IMR-90 (cell line): ENCODE results near the gene CAPS.

Experiments
- CTCF ChIP-seq: conservative IDR thresholded peaks from 2 replicates; pipeline ENCODE4 v1.5.1; 2012; ENCODE audit warnings: mild to moderate bottlenecking, low read depth, low read length, improper control_type of control experiment
- NFE2L2 ChIP-seq: fragments of 150-350 bp; IDR thresholded peaks from 2 replicates; pipeline ENCODE4 v1.6.1; 2016; ENCODE audit warnings: low read depth, mild to moderate bottlenecking, low read length
- POLR2A ChIP-seq: IDR thresholded peaks from 2 replicates; pipeline ENCODE4 v1.6.1; 2012; ENCODE audit warnings: mild to moderate bottlenecking, low read depth, low read length
- RCOR1 ChIP-seq: IDR thresholded peaks from 2 replicates; pipeline ENCODE4 v1.6.1; 2012; ENCODE audit warnings: mild to moderate bottlenecking, low read length, improper control_type of control experiment; ENCODE audit not compliant: insufficient replicate concordance
- RFX5 ChIP-seq: IDR thresholded peaks from 2 replicates; pipeline ENCODE4 v1.8.0; 2012; ENCODE audit warnings: low read depth, mild to moderate bottlenecking, low read length, moderate library complexity
- SMC3 ChIP-seq: fragments of 150-350 bp; IDR thresholded peaks from 2 replicates; pipeline ENCODE4 v1.6.1; 2016; ENCODE audit warnings: low read depth, mild to moderate bottlenecking, antibody characterized with exemption, low read length, moderate library complexity
- USF2 ChIP-seq: fragments of 150-350 bp; IDR thresholded peaks from 2 replicates; pipeline ENCODE4 v1.6.1; 2017; ENCODE audit warnings: mild to moderate bottlenecking, antibody characterized with exemption, low read length, low read depth

DNA sequence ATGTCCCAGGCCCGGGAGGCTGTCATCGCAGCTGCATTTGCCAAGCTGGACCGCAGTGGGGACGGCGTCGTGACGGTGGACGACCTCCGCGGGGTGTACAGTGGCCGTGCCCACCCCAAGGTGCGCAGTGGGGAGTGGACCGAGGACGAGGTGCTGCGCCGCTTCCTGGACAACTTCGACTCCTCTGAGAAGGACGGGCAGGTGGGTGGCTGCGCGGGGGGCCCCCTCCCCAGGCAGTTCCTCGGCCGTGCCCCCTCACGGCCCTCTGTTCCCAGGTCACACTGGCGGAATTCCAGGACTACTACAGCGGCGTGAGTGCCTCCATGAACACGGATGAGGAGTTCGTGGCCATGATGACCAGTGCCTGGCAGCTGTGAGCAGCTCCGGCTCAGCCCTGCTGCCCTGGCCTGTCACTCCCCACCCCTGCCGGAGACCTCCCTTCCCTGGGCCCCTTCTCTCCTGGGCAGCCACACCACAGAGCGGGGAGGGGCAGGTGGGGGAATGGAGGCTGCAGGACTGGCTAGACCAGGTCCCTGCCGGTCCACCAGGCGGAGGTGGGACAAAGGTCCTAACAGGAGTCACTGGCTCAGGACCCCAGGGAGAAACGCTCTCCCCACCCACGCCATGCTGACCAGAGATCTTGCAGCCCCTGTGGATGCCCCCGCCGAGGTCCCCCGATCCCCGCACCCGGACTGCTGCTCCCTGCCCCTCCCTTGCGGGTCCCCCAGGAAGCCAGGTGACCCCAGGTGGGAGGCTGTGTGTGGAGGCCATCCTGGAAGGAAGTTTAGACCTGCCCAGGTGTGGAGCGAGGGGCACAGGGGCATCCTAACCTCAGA, 1.1 kb downstream of the CAPS start:
- TF ChIP-seq RCOR1 (no peak), NFE2L2 (no peak), POLR2A (no peak), SMC3 (no peak), CTCF (no peak), USF2 (no peak), RFX5 (no peak)
